ENCODE measurements around the gene ZFAND3.

GRCh38 chr6:37906121-37906520 is 86.6 kb downstream of the ZFAND3 start:
- TF ChIP-seq CTCF (IDR thresholded peaks at IDR 0.05) (no peak), POLR2A (IDR thresholded peaks at IDR 0.05) (no peak)
